ENCODE measurements around the gene KIF13A.
"Not testable (repeated sequence)": the region's sequence is repeated elsewhere in the genome, so short reads cannot be mapped to it uniquely, and the experiment has no call there.

Gene KIF13A

GRCh38 chr6:17845598-17845997 is 141.8 kb downstream of the KIF13A start:
- TF ChIP-seq, protein P1, sequence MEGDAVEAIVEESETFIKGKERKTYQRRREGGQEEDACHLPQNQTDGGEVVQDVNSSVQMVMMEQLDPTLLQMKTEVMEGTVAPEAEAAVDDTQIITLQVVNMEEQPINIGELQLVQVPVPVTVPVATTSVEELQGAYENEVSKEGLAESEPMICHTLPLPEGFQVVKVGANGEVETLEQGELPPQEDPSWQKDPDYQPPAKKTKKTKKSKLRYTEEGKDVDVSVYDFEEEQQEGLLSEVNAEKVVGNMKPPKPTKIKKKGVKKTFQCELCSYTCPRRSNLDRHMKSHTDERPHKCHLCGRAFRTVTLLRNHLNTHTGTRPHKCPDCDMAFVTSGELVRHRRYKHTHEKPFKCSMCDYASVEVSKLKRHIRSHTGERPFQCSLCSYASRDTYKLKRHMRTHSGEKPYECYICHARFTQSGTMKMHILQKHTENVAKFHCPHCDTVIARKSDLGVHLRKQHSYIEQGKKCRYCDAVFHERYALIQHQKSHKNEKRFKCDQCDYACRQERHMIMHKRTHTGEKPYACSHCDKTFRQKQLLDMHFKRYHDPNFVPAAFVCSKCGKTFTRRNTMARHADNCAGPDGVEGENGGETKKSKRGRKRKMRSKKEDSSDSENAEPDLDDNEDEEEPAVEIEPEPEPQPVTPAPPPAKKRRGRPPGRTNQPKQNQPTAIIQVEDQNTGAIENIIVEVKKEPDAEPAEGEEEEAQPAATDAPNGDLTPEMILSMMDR (IDR thresholded peaks at IDR 0.05; ENCODE audit: unreplicated experiment in 3 of 3), result no peak
- Mint-ChIP-seq H3K27me3 (ENCODE audit: low read depth) (no peaks in the 10 kb centered on the region), H3K9me3 (no peaks in the 10 kb centered on the region), H3K27ac (no peak overlapping the region), H3K4me1 (no peaks in the 10 kb centered on the region), H3K4me3 (no peak overlapping the region), H3K36me3 (ENCODE audit: low read depth) (peaks cover 47% of the 10 kb centered on the region)

GRCh38 chr6:17844967-17845366 is 142.5 kb downstream of the KIF13A start:
- H3K27me3 Mint-ChIP-seq (ENCODE audit: low read depth); H3K9me3 Mint-ChIP-seq; H3K4me3 Mint-ChIP-seq; H3K27ac Mint-ChIP-seq; H3K4me1 Mint-ChIP-seq: not testable (repeated sequence)
- H3K36me3 Mint-ChIP-seq (ENCODE audit: low read depth), result peaks cover 41% of the 10 kb centered on the region

GRCh38 chr6:17842934-17843821 is 144.3 kb downstream of the KIF13A start:
- Mint-ChIP-seq H3K4me1 (no peaks in the 10 kb centered on the region), H3K27me3 (ENCODE audit: low read depth) (no peaks in the 10 kb centered on the region), H3K9me3 (no peaks in the 10 kb centered on the region), H3K36me3 (ENCODE audit: low read depth) (peaks cover 38% of the 10 kb centered on the region), H3K27ac (no peak overlapping the region), H3K4me3 (no peak overlapping the region)
- TF ChIP-seq, protein P1 (IDR thresholded peaks at IDR 0.05; ENCODE audit: unreplicated experiment in 3 of 3), result no peak

DNA sequence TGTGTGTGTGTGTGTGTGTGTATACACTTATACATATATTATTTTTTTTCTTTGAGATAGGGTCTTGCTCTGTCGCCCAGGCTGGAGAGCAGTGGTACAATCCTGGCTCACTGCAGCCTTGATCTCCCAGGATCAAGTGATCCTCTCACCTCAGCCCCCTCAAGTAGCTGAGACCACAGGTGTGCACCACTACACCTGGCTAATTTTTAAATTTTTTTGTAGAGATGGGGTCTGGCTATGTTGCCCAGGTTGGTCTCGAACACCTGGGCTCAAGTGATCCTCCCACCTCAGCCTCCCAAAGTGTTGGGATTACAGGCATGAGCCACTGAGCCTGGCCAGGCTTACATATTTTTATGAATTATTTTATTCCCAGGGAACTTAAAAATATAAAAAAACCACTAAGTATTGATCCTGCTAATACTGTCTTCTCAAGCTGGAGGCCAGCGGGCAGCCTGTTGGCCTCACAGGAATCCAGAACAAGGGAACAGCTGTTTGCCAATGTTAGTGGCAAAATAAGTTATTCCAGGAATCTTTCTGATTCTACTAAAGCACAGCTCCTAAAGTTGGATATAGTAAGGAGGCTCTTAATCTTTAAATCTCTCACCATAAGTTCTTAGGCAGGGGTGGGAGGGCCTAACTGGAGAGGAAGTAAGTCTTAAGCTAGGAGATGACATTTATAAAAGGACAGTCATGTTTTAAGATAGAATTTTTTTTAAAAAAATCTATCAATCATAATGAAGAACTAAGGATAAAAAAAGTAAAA is 145.2 kb downstream of the KIF13A start:
- TF ChIP-seq, protein P1 (IDR thresholded peaks at IDR 0.05; ENCODE audit: unreplicated experiment in 3 of 3), result no peak
- H3K4me3 Mint-ChIP-seq, result no peak overlapping the region
- peaks cover 36% of the 10 kb centered on the region for H3K36me3 Mint-ChIP-seq (ENCODE audit: low read depth)
- H3K27me3 Mint-ChIP-seq (ENCODE audit: low read depth), result no peaks in the 10 kb centered on the region
- no peaks in the 10 kb centered on the region for H3K9me3 Mint-ChIP-seq
- H3K4me1 Mint-ChIP-seq, result no peaks in the 10 kb centered on the region
- no peak overlapping the region for H3K27ac Mint-ChIP-seq

GRCh38 chr6:17839513-17840223 is 147.8 kb downstream of the KIF13A start:
- no peaks in the 10 kb centered on the region for H3K4me1 Mint-ChIP-seq
- H3K36me3 Mint-ChIP-seq (ENCODE audit: low read depth), result peaks cover 38% of the 10 kb centered on the region
- no peak overlapping the region for H3K4me3 Mint-ChIP-seq
- no peak overlapping the region for H3K27ac Mint-ChIP-seq
- H3K9me3 Mint-ChIP-seq, result no peaks in the 10 kb centered on the region
- TF ChIP-seq, protein P1 (IDR thresholded peaks at IDR 0.05; ENCODE audit: unreplicated experiment in 3 of 3), result no peak
- no peaks in the 10 kb centered on the region for H3K27me3 Mint-ChIP-seq (ENCODE audit: low read depth)

DNA sequence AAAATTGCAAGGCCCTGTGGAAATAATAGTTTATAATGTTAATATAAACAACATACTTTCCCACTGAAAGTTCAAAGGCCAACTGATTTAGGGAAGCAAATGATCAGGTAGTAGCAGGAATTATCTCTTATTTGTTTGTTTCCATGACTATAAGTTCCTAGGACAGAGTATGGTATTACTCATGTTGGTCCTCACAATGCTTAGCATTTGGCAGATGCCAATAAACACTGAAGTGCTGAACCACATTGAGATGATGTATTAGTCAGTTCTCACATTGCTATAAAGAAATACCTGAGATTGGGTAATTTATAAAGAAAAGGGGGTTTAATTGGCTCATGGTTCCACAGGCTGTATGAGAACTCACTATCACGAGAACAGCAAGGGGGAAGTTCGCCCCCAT is 151.1 kb downstream of the KIF13A start:
- no peaks in the 10 kb centered on the region for H3K4me1 Mint-ChIP-seq
- peaks cover 51% of the 10 kb centered on the region for H3K36me3 Mint-ChIP-seq (ENCODE audit: low read depth)
- no peak overlapping the region for H3K4me3 Mint-ChIP-seq
- no peaks in the 10 kb centered on the region for H3K9me3 Mint-ChIP-seq
- H3K27me3 Mint-ChIP-seq (ENCODE audit: low read depth), result no peaks in the 10 kb centered on the region
- H3K27ac Mint-ChIP-seq, result no peak overlapping the region
- TF ChIP-seq, protein P1 (IDR thresholded peaks at IDR 0.05; ENCODE audit: unreplicated experiment in 3 of 3), result no peak

All from nephron (organoid).